Measurements from ENCODE around the gene NAA10. TPM values are rescaled to one million over a fixed set of nuclear protein-coding genes. Genes with fewer than 3 reads are reported as not detected.

Gene NAA10
- total RNA-seq, 1 donor from 2014 or later = 109 TPM

DNA sequence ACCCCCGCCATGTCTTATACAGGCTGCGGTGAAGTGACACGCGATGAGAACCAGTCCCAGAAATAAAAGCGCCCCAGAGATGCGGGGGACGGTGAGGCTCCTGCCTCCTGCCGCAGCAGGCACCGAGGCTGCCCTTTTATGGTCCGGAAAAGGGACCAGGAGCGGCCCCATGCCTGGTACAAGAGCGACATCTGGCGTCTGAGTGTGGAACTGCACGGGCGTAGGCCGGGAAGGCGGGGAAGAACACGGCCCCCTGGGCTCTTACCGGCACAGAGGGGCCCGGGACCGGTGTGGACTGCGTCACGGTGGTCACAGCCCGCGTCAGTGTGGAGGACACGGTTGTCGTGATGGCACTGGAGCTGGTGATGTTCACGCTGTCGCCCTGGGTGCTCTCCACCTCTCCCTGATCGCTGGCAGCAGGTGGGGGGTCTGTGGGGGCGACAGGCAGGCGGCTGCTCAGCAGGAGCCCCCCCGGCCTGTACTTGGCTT, 18.5 kb upstream of the NAA10 start:
- intact Hi-C loops (cut with micrococcal nuclease) = loop anchor here (1.0 to 2.0 kb wide), 3 partner anchors 13 to 189 kb away; partner anchors contain the start of gene PLXNB3
- DNase-seq (peak; percentile 68), ATAC-seq (ENCODE audit: low read depth) (peak; percentile 88)
- POLR2A ChIA-PET = interaction anchor here (0.8 to 1.2 kb wide), 2 partner anchors 27 to 28 kb away, joined by 3 to 4 read pairs; no protein-coding TSS in a partner anchor
- no peak overlapping the region for H3K4me3 Mint-ChIP-seq
- no peaks in the 10 kb centered on the region for H3K9me3 Mint-ChIP-seq
- no peaks in the 10 kb centered on the region for H3K27me3 Mint-ChIP-seq
- CTCF ChIA-PET = interaction anchor here (1.2 to 9.8 kb wide), 2 partner anchors 14 to 30 kb away, joined by 3 to 146 read pairs; partner anchors contain the start of gene ARHGAP4
- H3K4me1 Mint-ChIP-seq = peaks cover 2% of the 10 kb centered on the region
- peak overlapping the region; percentile 46 for H3K27ac Mint-ChIP-seq
- TF ChIP-seq, protein P1, sequence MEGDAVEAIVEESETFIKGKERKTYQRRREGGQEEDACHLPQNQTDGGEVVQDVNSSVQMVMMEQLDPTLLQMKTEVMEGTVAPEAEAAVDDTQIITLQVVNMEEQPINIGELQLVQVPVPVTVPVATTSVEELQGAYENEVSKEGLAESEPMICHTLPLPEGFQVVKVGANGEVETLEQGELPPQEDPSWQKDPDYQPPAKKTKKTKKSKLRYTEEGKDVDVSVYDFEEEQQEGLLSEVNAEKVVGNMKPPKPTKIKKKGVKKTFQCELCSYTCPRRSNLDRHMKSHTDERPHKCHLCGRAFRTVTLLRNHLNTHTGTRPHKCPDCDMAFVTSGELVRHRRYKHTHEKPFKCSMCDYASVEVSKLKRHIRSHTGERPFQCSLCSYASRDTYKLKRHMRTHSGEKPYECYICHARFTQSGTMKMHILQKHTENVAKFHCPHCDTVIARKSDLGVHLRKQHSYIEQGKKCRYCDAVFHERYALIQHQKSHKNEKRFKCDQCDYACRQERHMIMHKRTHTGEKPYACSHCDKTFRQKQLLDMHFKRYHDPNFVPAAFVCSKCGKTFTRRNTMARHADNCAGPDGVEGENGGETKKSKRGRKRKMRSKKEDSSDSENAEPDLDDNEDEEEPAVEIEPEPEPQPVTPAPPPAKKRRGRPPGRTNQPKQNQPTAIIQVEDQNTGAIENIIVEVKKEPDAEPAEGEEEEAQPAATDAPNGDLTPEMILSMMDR (IDR thresholded peaks at IDR 0.05) = no peak
- H3K36me3 Mint-ChIP-seq (ENCODE audit: low read depth) = peaks cover 69% of the 10 kb centered on the region

DNA sequence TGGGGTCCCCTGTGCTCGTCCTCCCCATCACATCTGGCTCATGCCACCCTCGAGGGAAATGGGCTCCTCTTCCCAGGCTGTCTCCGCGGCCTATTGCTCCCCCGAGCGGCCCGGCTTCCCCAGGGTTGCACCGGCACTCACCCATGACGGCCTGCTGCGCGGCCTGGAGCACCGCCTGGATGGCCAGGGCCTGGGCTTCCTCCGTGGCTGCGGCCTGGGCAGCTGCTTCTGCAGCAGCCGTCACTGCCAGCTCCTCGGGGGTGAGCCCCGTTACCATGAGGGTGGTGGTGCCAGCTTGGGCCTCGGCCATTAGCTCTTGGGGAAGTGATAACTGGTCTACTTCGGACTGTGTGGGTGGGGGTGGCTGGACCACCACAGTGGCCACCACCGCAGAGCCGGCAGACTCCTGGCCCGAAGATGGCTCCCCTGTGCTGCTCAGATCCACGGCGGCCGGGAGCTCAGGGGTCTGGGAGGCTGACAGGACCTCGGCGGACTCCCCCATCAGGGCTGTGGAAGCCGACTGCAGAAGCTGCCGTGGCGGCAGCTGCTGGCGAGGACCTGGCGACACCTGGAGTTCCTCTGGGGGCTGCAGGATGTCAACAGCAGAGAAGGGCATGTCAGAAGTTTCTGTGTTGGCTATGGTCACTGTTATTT, 17.7 kb upstream of the NAA10 start:
- no peaks in the 10 kb centered on the region for H3K27me3 Mint-ChIP-seq
- POLR2A ChIA-PET = interaction anchor here (1.2 kb wide), 1 partner anchor 27 kb away, joined by 4 read pairs; no protein-coding TSS in a partner anchor
- peaks cover 3% of the 10 kb centered on the region for H3K4me1 Mint-ChIP-seq
- ATAC-seq (ENCODE audit: low read depth) = no peak
- no peak overlapping the region for H3K4me3 Mint-ChIP-seq
- TF ChIP-seq, protein P1 (IDR thresholded peaks at IDR 0.05) = no peak
- intact Hi-C loops (cut with micrococcal nuclease) = loop anchor here (1.0 to 2.0 kb wide), 3 partner anchors 14 to 188 kb away; partner anchors contain the start of gene PLXNB3
- no peaks in the 10 kb centered on the region for H3K9me3 Mint-ChIP-seq
- no peak for DNase-seq
- CTCF ChIA-PET = interaction anchor here (1.2 to 9.8 kb wide), 2 partner anchors 15 to 29 kb away, joined by 3 to 146 read pairs; partner anchors contain the start of gene ARHGAP4
- H3K36me3 Mint-ChIP-seq (ENCODE audit: low read depth) = peaks cover 67% of the 10 kb centered on the region
- H3K27ac Mint-ChIP-seq = no peak overlapping the region

DNA sequence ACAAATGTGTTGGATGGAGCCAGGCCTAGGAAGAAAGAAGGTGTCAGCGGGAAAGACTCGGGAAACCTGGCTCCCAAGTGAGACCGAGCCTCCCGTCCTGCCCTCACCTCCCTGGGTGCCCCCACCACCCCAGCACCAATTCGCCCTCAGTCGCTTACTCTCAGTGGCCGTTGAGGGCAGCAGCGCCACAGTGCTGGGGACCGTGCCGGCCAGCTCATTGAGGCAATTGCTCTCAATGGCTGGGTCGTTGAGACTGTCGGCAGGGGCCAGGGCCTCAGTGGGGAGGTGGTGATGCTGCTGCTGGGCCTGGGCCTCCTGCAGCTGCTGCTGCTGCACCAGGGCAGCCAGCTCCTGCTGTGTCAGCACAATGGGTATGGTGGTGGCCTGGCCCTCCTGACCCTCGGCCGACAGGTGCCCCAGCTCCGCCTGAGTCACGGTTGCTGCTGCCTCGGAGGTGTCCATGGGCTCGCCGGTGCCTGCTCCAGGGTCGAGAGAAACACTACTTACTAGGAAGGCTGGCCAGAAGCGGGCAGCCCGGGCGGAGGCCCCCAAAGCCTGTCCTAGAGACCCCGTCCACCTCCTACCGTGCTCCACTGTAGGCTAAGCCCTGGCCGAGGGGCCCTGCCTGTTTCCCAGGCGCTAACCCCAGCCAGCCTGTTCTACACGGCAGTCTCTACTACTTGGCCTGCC, 17.0 kb upstream of the NAA10 start:
- POLR2A ChIA-PET = interaction anchor here (18.4 kb wide), 1 partner anchor 26 kb away, joined by 305 read pairs; the partner anchor contains the start of gene ARHGAP4
- no peaks in the 10 kb centered on the region for H3K27me3 Mint-ChIP-seq
- DNase-seq (no peak), ATAC-seq (ENCODE audit: low read depth) (no peak)
- peaks cover 6% of the 10 kb centered on the region for H3K4me1 Mint-ChIP-seq
- TF ChIP-seq, protein P1 (IDR thresholded peaks at IDR 0.05) = no peak
- H3K4me3 Mint-ChIP-seq = no peak overlapping the region
- peaks cover 62% of the 10 kb centered on the region for H3K36me3 Mint-ChIP-seq (ENCODE audit: low read depth)
- no peak overlapping the region for H3K27ac Mint-ChIP-seq
- intact Hi-C loops (cut with micrococcal nuclease) = loop anchor here (2.0 kb wide), 1 partner anchor 15 kb away; no protein-coding TSS in a partner anchor
- no peaks in the 10 kb centered on the region for H3K9me3 Mint-ChIP-seq
- CTCF ChIA-PET = interaction anchor here (1.2 to 9.8 kb wide), 3 partner anchors 12 to 28 kb away, joined by 3 to 146 read pairs (median 3); partner anchors contain the start of gene ARHGAP4

DNA sequence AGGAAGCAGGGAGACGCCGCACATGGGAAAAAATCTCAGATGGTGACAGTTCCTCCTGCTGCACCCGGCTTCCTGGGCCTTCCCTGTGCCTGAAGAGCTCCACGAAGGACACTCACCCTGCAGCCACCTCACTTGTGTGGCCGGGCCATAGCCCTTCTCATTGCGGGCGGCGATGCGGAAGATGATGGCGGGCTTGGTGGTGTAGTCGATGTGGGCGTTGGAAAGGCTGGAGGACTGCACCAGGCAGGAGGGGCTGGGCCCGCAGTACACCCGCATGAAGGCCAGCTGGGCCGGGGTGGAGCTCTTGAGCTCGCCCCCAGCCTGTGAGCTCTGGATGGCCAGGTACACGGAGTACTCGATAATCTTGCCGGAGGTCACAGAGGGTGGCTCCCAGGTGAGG, 15.3 kb upstream of the NAA10 start:
- Mint-ChIP-seq H3K4me1 (peaks cover 11% of the 10 kb centered on the region), H3K9me3 (no peaks in the 10 kb centered on the region), H3K4me3 (no peak overlapping the region), H3K27ac (no peak overlapping the region), H3K36me3 (ENCODE audit: low read depth) (peaks cover 47% of the 10 kb centered on the region), H3K27me3 (no peaks in the 10 kb centered on the region)
- intact Hi-C loops (cut with micrococcal nuclease) = no loop called here
- DNase-seq (no peak), ATAC-seq (ENCODE audit: low read depth) (no peak)
- ChIA-PET CTCF (interaction anchor here (1.1 to 9.8 kb wide), 2 partner anchors 26 to 186 kb away, joined by 3 to 146 read pairs; partner anchors contain the start of genes ARHGAP4 and PLXNB3), POLR2A (interaction anchor here (0.6 to 18.4 kb wide), 4 partner anchors 17 to 155 kb away, joined by 3 to 305 read pairs (median 4); partner anchors contain the start of genes ARHGAP4, IDH3G and SSR4)
- TF ChIP-seq, protein P1 (IDR thresholded peaks at IDR 0.05) = no peak
